Liver (tissue), 3 donors: ENCODE results near the gene ABCC11.
"Not testable (repeated sequence)": the region's sequence is repeated elsewhere in the genome, so short reads cannot be mapped to it uniquely, and the experiment has no call there.

ENCODE experiments used
- GABPA ChIP-seq, 2 donors: IDR thresholded peaks in 1 of 2; conservative IDR thresholded peaks in 1 of 2; 2 replicates each; pipeline ENCODE4 v1.6.1; 2016; ENCODE audit warnings: antibody characterized with exemption in 2 of 2, mild to moderate bottlenecking in 1 of 2, moderate library complexity in 1 of 2
- JUND ChIP-seq, 2 donors: IDR thresholded peaks; 2 replicates each; pipeline ENCODE4 v1.6.1; 2016; ENCODE audit warnings: antibody characterized with exemption in 2 of 2
- TAF1 ChIP-seq: conservative IDR thresholded peaks from 2 replicates; pipeline ENCODE4 v1.6.1; 2016; ENCODE audit warnings: antibody characterized with exemption, mild to moderate bottlenecking
- TF ChIP-seq, protein P1 (sequence below): fragments of 150-350 bp; IDR thresholded peaks from 2 replicates; pipeline ENCODE4 v1.5.1; 2017; ENCODE audit warnings: improper control_type of control experiment, low read depth, low read length; ENCODE audit not compliant: missing input control
- donor health status: healthy.
- donor health status: healthy.

DNA sequence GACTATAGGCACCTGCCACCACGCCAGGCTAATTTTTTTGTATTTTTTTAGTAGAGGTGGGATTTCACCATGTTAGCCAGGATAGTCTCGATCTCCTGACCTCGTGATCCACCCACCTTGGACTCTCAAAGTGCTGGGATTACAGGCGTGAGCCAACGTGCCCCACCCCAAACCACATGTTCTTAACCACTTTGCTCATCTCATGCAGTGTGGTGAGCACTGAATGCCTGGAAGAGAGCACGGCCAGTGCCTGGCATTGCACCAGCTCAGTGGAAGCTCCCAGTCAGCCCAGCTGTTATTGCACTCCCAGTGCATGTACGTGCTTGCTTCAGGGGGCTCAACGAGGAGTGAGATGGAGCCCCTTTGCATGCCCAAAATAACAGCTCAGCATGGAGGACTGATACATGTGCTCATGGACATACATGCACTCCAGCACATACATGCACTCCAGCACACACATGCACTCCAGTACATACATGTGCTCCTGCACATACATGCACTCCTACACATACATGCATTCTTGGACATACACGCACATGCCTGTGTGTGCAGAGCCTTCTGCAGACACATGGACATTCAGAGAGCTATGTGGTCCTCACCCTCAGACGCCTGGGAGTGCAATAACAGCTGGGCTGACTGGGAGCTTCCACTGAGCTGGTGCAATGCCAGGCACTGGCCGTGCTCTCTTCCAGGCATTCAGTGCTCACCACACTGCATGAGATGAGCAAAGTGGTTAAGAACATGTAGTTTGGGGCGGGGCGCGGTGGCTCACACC is 65.4 kb downstream of the ABCC11 start:
- TF ChIP-seq, protein P1, sequence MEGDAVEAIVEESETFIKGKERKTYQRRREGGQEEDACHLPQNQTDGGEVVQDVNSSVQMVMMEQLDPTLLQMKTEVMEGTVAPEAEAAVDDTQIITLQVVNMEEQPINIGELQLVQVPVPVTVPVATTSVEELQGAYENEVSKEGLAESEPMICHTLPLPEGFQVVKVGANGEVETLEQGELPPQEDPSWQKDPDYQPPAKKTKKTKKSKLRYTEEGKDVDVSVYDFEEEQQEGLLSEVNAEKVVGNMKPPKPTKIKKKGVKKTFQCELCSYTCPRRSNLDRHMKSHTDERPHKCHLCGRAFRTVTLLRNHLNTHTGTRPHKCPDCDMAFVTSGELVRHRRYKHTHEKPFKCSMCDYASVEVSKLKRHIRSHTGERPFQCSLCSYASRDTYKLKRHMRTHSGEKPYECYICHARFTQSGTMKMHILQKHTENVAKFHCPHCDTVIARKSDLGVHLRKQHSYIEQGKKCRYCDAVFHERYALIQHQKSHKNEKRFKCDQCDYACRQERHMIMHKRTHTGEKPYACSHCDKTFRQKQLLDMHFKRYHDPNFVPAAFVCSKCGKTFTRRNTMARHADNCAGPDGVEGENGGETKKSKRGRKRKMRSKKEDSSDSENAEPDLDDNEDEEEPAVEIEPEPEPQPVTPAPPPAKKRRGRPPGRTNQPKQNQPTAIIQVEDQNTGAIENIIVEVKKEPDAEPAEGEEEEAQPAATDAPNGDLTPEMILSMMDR, result not testable (repeated sequence)
- TF ChIP-seq GABPA (IDR thresholded peaks at IDR 0.05 in 1 of 2, conservative IDR thresholded peaks at IDR 0.05 in 1 of 2); TAF1; JUND (IDR thresholded peaks at IDR 0.05): not testable (repeated sequence)
